ENCODE results near the gene ILKAP.

The ILKAP gene

GRCh38 chr2:238237431-238238135, 34.1 kb upstream of the ILKAP start:
- DNase-seq: no peak

- DNase-seq: no peak
Observed at GRCh38 chr2:238236571-238236970, 33.1 kb upstream of the ILKAP start.

- DNase-seq: no peak
Observed at GRCh38 chr2:238235856-238236255, 32.4 kb upstream of the ILKAP start.

GRCh38 chr2:238235331-238235732, 31.8 kb upstream of the ILKAP start:
- no peak for DNase-seq

GRCh38 chr2:238233625-238234024, 30.1 kb upstream of the ILKAP start:
- DNase-seq: no peak

GRCh38 chr2:238231809-238232208, 28.3 kb upstream of the ILKAP start:
- DNase-seq: no peak

- DNase-seq: peak; percentile 63
Observed at GRCh38 chr2:238231251-238231793, 27.8 kb upstream of the ILKAP start.

- DNase-seq: no peak
Observed at GRCh38 chr2:238230699-238231098, 27.2 kb upstream of the ILKAP start.

GRCh38 chr2:238228700-238229099, 25.2 kb upstream of the ILKAP start:
- no peak for DNase-seq

GRCh38 chr2:238227587-238228032, 24.1 kb upstream of the ILKAP start:
- DNase-seq: no peak

- no peak for DNase-seq
Observed at GRCh38 chr2:238226698-238227586, 23.4 kb upstream of the ILKAP start.

GRCh38 chr2:238225911-238226697, 22.6 kb upstream of the ILKAP start:
- no peak for DNase-seq

GRCh38 chr2:238225121-238225520, 21.6 kb upstream of the ILKAP start:
- DNase-seq: no peak

- no peak for DNase-seq
Observed at GRCh38 chr2:238224356-238225035, 21.0 kb upstream of the ILKAP start.

GRCh38 chr2:238220892-238221521, 17.5 kb upstream of the ILKAP start:
- no peak for DNase-seq

GRCh38 chr2:238220274-238220891, 16.9 kb upstream of the ILKAP start:
- DNase-seq: no peak

GRCh38 chr2:238216651-238217184, 13.2 kb upstream of the ILKAP start:
- no peak for DNase-seq

GRCh38 chr2:238207006-238207405, 3.5 kb upstream of the ILKAP start:
- no peak for DNase-seq

GRCh38 chr2:238203973-238204683, 633 bp upstream of the ILKAP start:
- DNase-seq: no peak

Measured in activated gamma-delta T cell (primary cell).